OCI-M1 (cell line): ENCODE data around the gene TLR1.
"Not testable (repeated sequence)": the region's sequence is repeated elsewhere in the genome, so short reads cannot be mapped to it uniquely, and the experiment has no call there.

Source experiments
- DNase-seq: peaks from one replicate; lab custom pipeline; 2025; lab: John Stamatoyannopoulos, UW

The TLR1 gene

GRCh38 chr4:38807462-38807861 lies 2.9 kb upstream of the TLR1 start:
- DNase-seq = not testable (repeated sequence)

GRCh38 chr4:38806251-38806650 lies 1.7 kb upstream of the TLR1 start:
- not testable (repeated sequence) for DNase-seq

- DNase-seq = peak; percentile 89
Observed at GRCh38 chr4:38805530-38806145, 1.0 kb upstream of the TLR1 start.

- DNase-seq = peak; percentile 56
Observed at GRCh38 chr4:38803833-38804653, 548 bp downstream of the TLR1 start.

GRCh38 chr4:38802561-38803355 lies 1.8 kb downstream of the TLR1 start:
- DNase-seq = no peak

- no peak for DNase-seq
Observed at GRCh38 chr4:38800961-38801450, 3.6 kb downstream of the TLR1 start.

- no peak for DNase-seq
Observed at GRCh38 chr4:38800366-38800765, 4.2 kb downstream of the TLR1 start.

- DNase-seq = no peak
Observed at GRCh38 chr4:38795087-38795486, 9.5 kb downstream of the TLR1 start.

GRCh38 chr4:38794051-38794450 lies 10.5 kb downstream of the TLR1 start:
- DNase-seq = no peak

- DNase-seq = no peak
Observed at GRCh38 chr4:38791010-38791409, 13.6 kb downstream of the TLR1 start.

- DNase-seq = no peak
Observed at GRCh38 chr4:38788317-38788716, 16.3 kb downstream of the TLR1 start.

GRCh38 chr4:38787693-38788092 lies 16.9 kb downstream of the TLR1 start:
- no peak for DNase-seq

- no peak for DNase-seq
Observed at GRCh38 chr4:38785901-38786402, 18.6 kb downstream of the TLR1 start.

GRCh38 chr4:38785041-38785790 lies 19.4 kb downstream of the TLR1 start:
- no peak for DNase-seq

GRCh38 chr4:38784141-38784540 lies 20.4 kb downstream of the TLR1 start:
- DNase-seq = no peak

- DNase-seq = no peak
Observed at GRCh38 chr4:38783109-38783460, 21.5 kb downstream of the TLR1 start.

- peak; percentile 65 for DNase-seq
Observed at GRCh38 chr4:38782452-38783108, 22.0 kb downstream of the TLR1 start, which contains the start of gene TLR10. TSS of gene TLR10 (minus strand) at chr4:38782990. CDS start at chr4:38775590, 7,400 bp downstream.

GRCh38 chr4:38781854-38782261 lies 22.7 kb downstream of the TLR1 start:
- DNase-seq = no peak

GRCh38 chr4:38780833-38781484 lies 23.6 kb downstream of the TLR1 start:
- DNase-seq = peak; percentile 85

GRCh38 chr4:38779790-38780189 lies 24.8 kb downstream of the TLR1 start:
- no peak for DNase-seq
